Glutamatergic neuron (in vitro differentiated cells): Measurements from ENCODE around the gene CCAR1. TPM values are rescaled to one million over a fixed set of nuclear protein-coding genes. Genes with fewer than 3 reads are reported as not detected.
"Not testable (repeated sequence)": the region's sequence is repeated elsewhere in the genome, so short reads cannot be mapped to it uniquely, and the experiment has no call there.

Source experiments
- DNase-seq: peaks from one replicate; pipeline ENCODE4 v3.0.0; 2022
- H3K27ac Mint-ChIP-seq: one replicate; pipeline ENCODE4 v1.8.0; 2020; ENCODE audit warnings: mild to moderate bottlenecking, mixed read lengths, inconsistent platforms; ENCODE audit not compliant: unreplicated experiment
- H3K27me3 Mint-ChIP-seq: one replicate; pipeline ENCODE4 v1.8.0; 2020; ENCODE audit warnings: mild to moderate bottlenecking, moderate library complexity, mixed read lengths, inconsistent platforms; ENCODE audit not compliant: unreplicated experiment
- H3K36me3 Mint-ChIP-seq: one replicate; pipeline ENCODE4 v1.8.0; 2020; ENCODE audit warnings: mild to moderate bottlenecking, mixed read lengths, inconsistent platforms; ENCODE audit not compliant: unreplicated experiment
- H3K4me1 Mint-ChIP-seq: one replicate; pipeline ENCODE4 v1.8.0; 2020; ENCODE audit warnings: mild to moderate bottlenecking, low read depth, mixed read lengths, inconsistent platforms; ENCODE audit not compliant: unreplicated experiment
- H3K4me3 Mint-ChIP-seq: one replicate; pipeline ENCODE4 v1.8.0; 2020; ENCODE audit warnings: mild to moderate bottlenecking, mixed read lengths, inconsistent platforms; ENCODE audit not compliant: unreplicated experiment
- H3K9me3 Mint-ChIP-seq: one replicate; pipeline ENCODE4 v1.8.0; 2020; ENCODE audit warnings: mild to moderate bottlenecking, moderate library complexity, mixed read lengths, inconsistent platforms; ENCODE audit not compliant: unreplicated experiment
- CTCF ChIP-seq: fragments of 200-600 bp; sonication (generic); IDR thresholded peaks from one replicate; pipeline ENCODE4 v1.5.0; 2021; ENCODE audit not compliant: partially characterized antibody, unreplicated experiment
- total RNA-seq: library from RNA; stranded (reverse); fragmentation: NEBNext Ultra II Directional; extraction: Animal tissue kit (Norgen Biotek cat#: 25700); gene quantifications from one replicate; pipeline ENCODE4 v1.2.1, GENCODE V29; 2021; ENCODE audit not compliant: unreplicated experiment

CCAR1 gene
- total RNA-seq, 1 donor from 2014 or later = 85.5 TPM

GRCh38 chr10:68705548-68705947 lies 15.5 kb upstream of the CCAR1 start:
- DNase-seq = no peak
- H3K4me1 Mint-ChIP-seq = no peaks in the 10 kb centered on the region
- H3K4me3 Mint-ChIP-seq = no peak overlapping the region
- H3K27ac Mint-ChIP-seq = no peak overlapping the region
- no peak for TF ChIP-seq CTCF
- no peaks in the 10 kb centered on the region for H3K27me3 Mint-ChIP-seq
- no peaks in the 10 kb centered on the region for H3K36me3 Mint-ChIP-seq
- H3K9me3 Mint-ChIP-seq = no peaks in the 10 kb centered on the region

- not testable (repeated sequence) for DNase-seq, H3K27ac Mint-ChIP-seq, H3K27me3 Mint-ChIP-seq, H3K4me3 Mint-ChIP-seq, H3K36me3 Mint-ChIP-seq, H3K4me1 Mint-ChIP-seq, H3K9me3 Mint-ChIP-seq
Measured at GRCh38 chr10:68708987-68709386, 12.1 kb upstream of the CCAR1 start.

GRCh38 chr10:68713065-68713464 lies 8.0 kb upstream of the CCAR1 start:
- H3K27ac Mint-ChIP-seq, H3K4me3 Mint-ChIP-seq, DNase-seq, H3K36me3 Mint-ChIP-seq, H3K27me3 Mint-ChIP-seq, H3K9me3 Mint-ChIP-seq, H3K4me1 Mint-ChIP-seq: not testable (repeated sequence)

- H3K4me1 Mint-ChIP-seq = peaks cover under 1% of the 10 kb centered on the region
- no peak overlapping the region for H3K27ac Mint-ChIP-seq
Measured at GRCh38 chr10:68717435-68717834, 3.6 kb upstream of the CCAR1 start.

GRCh38 chr10:68721673-68722335 lies 765 bp downstream of the CCAR1 start:
- Mint-ChIP-seq H3K9me3 (peaks cover 6% of the 10 kb centered on the region), H3K36me3 (no peaks in the 10 kb centered on the region), H3K27ac (peak overlapping the region; percentile 96), H3K4me3 (peak overlapping the region; percentile 91), H3K4me1 (peaks cover 1% of the 10 kb centered on the region), H3K27me3 (peaks cover 6% of the 10 kb centered on the region)
- TF ChIP-seq CTCF = no peak
- DNase-seq = no peak

More at GRCh38 chr10:68717435-68717834, 3.6 kb upstream of the CCAR1 start:
- no peaks in the 10 kb centered on the region for H3K36me3 Mint-ChIP-seq
- H3K27me3 Mint-ChIP-seq = peaks cover 6% of the 10 kb centered on the region
- no peak for TF ChIP-seq CTCF
- H3K4me3 Mint-ChIP-seq = no peak overlapping the region
- H3K9me3 Mint-ChIP-seq = peaks cover 10% of the 10 kb centered on the region
- DNase-seq = no peak

GRCh38 chr10:68725016-68725415 lies 4.0 kb downstream of the CCAR1 start:
- Mint-ChIP-seq H3K9me3 (peaks cover 4% of the 10 kb centered on the region), H3K27me3 (peaks cover 6% of the 10 kb centered on the region), H3K27ac (no peak overlapping the region), H3K4me1 (peaks cover 1% of the 10 kb centered on the region), H3K36me3 (no peaks in the 10 kb centered on the region), H3K4me3 (no peak overlapping the region)
- no peak for TF ChIP-seq CTCF
- DNase-seq = no peak
